ENCODE results near the gene COX7B2. TPM values are rescaled to one million over a fixed set of nuclear protein-coding genes. Genes with fewer than 3 reads are reported as not detected.

Gene COX7B2, protein sequence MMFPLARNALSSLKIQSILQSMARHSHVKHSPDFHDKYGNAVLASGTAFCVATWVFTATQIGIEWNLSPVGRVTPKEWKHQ
- not detected for total RNA-seq

DNA sequence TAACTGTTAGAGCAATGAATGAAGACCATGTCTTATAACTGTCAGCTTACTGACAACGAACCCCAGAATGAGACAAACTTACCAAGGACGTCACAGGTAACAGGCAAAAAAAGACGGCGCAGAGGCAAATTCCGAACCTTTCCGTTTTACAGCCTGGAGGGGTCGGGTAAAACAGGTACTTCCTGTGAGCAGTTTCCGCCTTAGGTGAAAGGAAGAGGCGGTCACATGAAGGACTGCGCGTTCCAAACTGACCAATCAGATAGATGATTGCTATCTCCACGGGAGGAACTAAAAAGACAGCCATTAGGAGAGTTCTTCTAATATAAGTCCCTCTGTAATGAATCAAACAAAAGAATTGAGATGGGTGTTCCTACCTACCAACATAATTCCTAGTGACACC lies at the start of gene COX7B2:
Gene COX7B2, minus strand, starts transcription at position 168 of the 400 bp plus-strand sequence. CDS start 174,053 bp downstream, outside the sequence.
- H3K36me3 ChIP-seq = no peaks in the 10 kb centered on the region
- H3K9me3 ChIP-seq = no peaks in the 10 kb centered on the region
- no peaks in the 10 kb centered on the region for H3K27me3 ChIP-seq
- H3K4me3 ChIP-seq = no peak within 1 kb of the TSS
- no peak for TF ChIP-seq CTCF (IDR thresholded peaks at IDR 0.05)
- TF ChIP-seq EP300 (IDR thresholded peaks at IDR 0.05) = no peak
- TF ChIP-seq POLR2AphosphoS5 (IDR thresholded peaks at IDR 0.05) = no peak
- DNase-seq (ENCODE audit: extremely low spot score) = no peak
- intact Hi-C loops (cut with DNase I) = no loop called here
- WGBS = 90% methylated on average over 12 of the region's 12 CpGs
- H3K4me1 ChIP-seq = no peaks in the 10 kb centered on the region
- no peak within 1 kb of the TSS for H3K27ac ChIP-seq (replicated peaks in 1 of 4)

- no peak for TF ChIP-seq POLR2AphosphoS5 (IDR thresholded peaks at IDR 0.05)
- 42% methylated on average over 4 of the region's 4 CpGs for WGBS
- H3K27ac ChIP-seq (replicated peaks in 1 of 4) = no peak overlapping the region
- H3K4me3 ChIP-seq = no peak overlapping the region
- intact Hi-C loops (cut with DNase I) = no loop called here
- peaks cover 0 to 2% (median 0%) of the 10 kb centered on the region in 4 donors for H3K27me3 ChIP-seq
- DNase-seq (ENCODE audit: extremely low spot score) = no peak
- H3K4me1 ChIP-seq = no peaks in the 10 kb centered on the region
- no peaks in the 10 kb centered on the region for H3K36me3 ChIP-seq
- H3K9me3 ChIP-seq = no peaks in the 10 kb centered on the region
Observed at GRCh38 chr4:46956451-46956850, 47.4 kb upstream of the COX7B2 start.

- no peaks in the 10 kb centered on the region for H3K9me3 ChIP-seq
- no peak for TF ChIP-seq EP300 (IDR thresholded peaks at IDR 0.05)
- no peak for TF ChIP-seq POLR2A (IDR thresholded peaks at IDR 0.05; ENCODE audit: low read depth)
- TF ChIP-seq POLR2AphosphoS5 (IDR thresholded peaks at IDR 0.05) = no peak
- no peak for TF ChIP-seq CTCF (IDR thresholded peaks at IDR 0.05)
- no peaks in the 10 kb centered on the region for H3K4me1 ChIP-seq
- H3K4me3 ChIP-seq = no peak overlapping the region
- no peak overlapping the region for H3K27ac ChIP-seq (replicated peaks in 1 of 4)
- H3K27me3 ChIP-seq = peaks cover 0 to 2% (median 0%) of the 10 kb centered on the region in 4 donors
- no peak for DNase-seq (ENCODE audit: extremely low spot score)
- intact Hi-C loops (cut with DNase I) = no loop called here
- H3K36me3 ChIP-seq = no peaks in the 10 kb centered on the region
Observed at GRCh38 chr4:46955601-46956000, 46.6 kb upstream of the COX7B2 start.

GRCh38 chr4:46954643-46955042 lies 45.6 kb upstream of the COX7B2 start:
- H3K9me3 ChIP-seq = no peaks in the 10 kb centered on the region
- TF ChIP-seq POLR2A (IDR thresholded peaks at IDR 0.05; ENCODE audit: low read depth) (no peak), CTCF (IDR thresholded peaks at IDR 0.05) (no peak), EP300 (IDR thresholded peaks at IDR 0.05) (no peak), POLR2AphosphoS5 (IDR thresholded peaks at IDR 0.05) (no peak)
- peaks cover 0 to 2% (median 0%) of the 10 kb centered on the region in 4 donors for H3K27me3 ChIP-seq
- H3K4me1 ChIP-seq = no peaks in the 10 kb centered on the region
- no peak overlapping the region for H3K4me3 ChIP-seq
- intact Hi-C loops (cut with DNase I) = no loop called here
- no peaks in the 10 kb centered on the region for H3K36me3 ChIP-seq
- DNase-seq (ENCODE audit: extremely low spot score) = no peak
- no peak overlapping the region for H3K27ac ChIP-seq (replicated peaks in 1 of 4)

- no peaks in the 10 kb centered on the region for H3K4me1 ChIP-seq
- no peak for DNase-seq (ENCODE audit: extremely low spot score)
- no peaks in the 10 kb centered on the region for H3K36me3 ChIP-seq
- 81% methylated on average over 2 of the region's 2 CpGs for WGBS
- intact Hi-C loops (cut with DNase I) = no loop called here
- H3K27me3 ChIP-seq = peaks cover 0 to 2% (median 0%) of the 10 kb centered on the region in 4 donors
- H3K4me3 ChIP-seq = no peak overlapping the region
- TF ChIP-seq POLR2AphosphoS5 (IDR thresholded peaks at IDR 0.05) (no peak), CTCF (IDR thresholded peaks at IDR 0.05) (no peak), POLR2A (IDR thresholded peaks at IDR 0.05; ENCODE audit: low read depth) (no peak), EP300 (IDR thresholded peaks at IDR 0.05) (no peak)
- H3K27ac ChIP-seq (replicated peaks in 1 of 4) = no peak overlapping the region
- no peaks in the 10 kb centered on the region for H3K9me3 ChIP-seq
Observed at GRCh38 chr4:46953564-46953963, 44.5 kb upstream of the COX7B2 start.
